Heart left ventricle (tissue), 13 donors: ENCODE measurements around the gene CHRNE.

Source experiments
- CTCF ChIP-seq, 12 donors: fragments of 200-600 bp; sonication (generic) in 4 of 12; IDR thresholded peaks; one replicate each; pipeline versions ENCODE4 v1.5.0 to v1.8.0; 2018 to 2022; ENCODE audit warnings: antibody characterized with exemption in 12 of 12, mild to moderate bottlenecking in 5 of 12
- POLR2A ChIP-seq, 2 donors: fragments of 450-650 bp; IDR thresholded peaks; one replicate each; pipeline ENCODE4 v1.6.1; 2017; ENCODE audit warnings: antibody characterized with exemption in 2 of 2, mild to moderate bottlenecking in 2 of 2, moderate library complexity in 2 of 2
- donor health status: ischemic (EF 13 %, LVEDD 7.1; RV severe dilation, severe dysfunction).
- donor health status: DM: no; HTN: yes; CAD: no.
- donor health status: DM: no; HTN: no; CAD: no.
- donor health status: ischemic (EF 25% LVEDD 6.9; RV normal size, moderate dysfunction).
- donor health status: ischemic (EF 25% LVEDD 5.7; RV mildly dilated, moderate dysfunction).
- donor health status: ischemic (EF 35%, LVEDD 5.7; RV mildly dilated, moderate dysfunction).
- donor health status: nonischemic (EF 11% LVEDD 7.7; RV severe dilation, severe dysfunction).
- donor health status: DM: yes; HTN: yes; CAD: no.
- donor health status: PGD.
- donor health status: ischemic (EF 29% LVEDD 5.4; RV normal size, mild dysfunction).
- donor health status: nonischemic (EF 23%, LVEDD 6.1; RV moderate dilation, normal function).

DNA sequence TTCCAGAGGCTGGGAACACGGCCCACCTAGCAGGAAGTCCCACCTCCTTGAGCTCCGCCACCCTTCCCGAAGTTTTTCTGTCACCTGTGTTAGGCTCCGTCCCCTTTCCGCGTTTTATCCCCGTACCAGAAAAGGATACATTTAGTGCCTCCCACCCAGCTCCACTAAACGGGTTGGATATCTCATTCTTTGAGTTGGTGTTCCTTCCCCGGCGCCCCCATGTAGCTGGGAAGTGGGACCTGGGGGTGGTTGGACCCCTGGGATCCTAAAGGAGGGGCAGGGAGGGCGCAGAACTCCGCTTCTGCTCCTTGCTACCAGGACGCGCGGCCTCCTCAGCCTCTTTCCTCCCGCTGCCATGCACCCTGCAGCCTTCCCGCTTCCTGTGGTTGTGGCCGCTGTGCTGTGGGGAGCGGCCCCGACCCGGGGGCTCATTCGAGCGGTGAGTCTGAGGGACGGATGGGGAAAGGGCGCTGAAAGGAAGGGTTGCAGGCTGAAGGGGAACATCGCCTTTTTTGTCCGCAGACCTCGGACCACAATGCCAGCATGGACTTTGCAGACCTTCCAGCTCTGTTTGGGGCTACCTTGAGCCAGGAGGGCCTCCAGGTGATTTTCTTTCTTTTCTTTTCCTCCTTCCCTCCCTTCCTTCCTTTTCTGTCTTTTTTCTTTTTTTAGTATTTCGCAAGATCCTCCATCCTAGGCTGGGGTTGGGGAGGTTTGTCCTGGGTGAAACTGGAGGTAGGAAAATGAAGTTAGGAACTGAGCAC, 37.8 kb upstream of the CHRNE start:
- TF ChIP-seq CTCF (IDR thresholded peaks at IDR 0.05) (no peak), POLR2A (IDR thresholded peaks at IDR 0.05) (no peak)
